Non-pigmented ciliary epithelial cell (primary cell): ENCODE data around the gene PRC1.
"Not testable (repeated sequence)": the region's sequence is repeated elsewhere in the genome, so short reads cannot be mapped to it uniquely, and the experiment has no call there.

Experiments used
- DNase-seq: peaks from one replicate; pipeline ENCODE4 v3.0.0-alpha.2; 2010; ENCODE audit warnings: low read depth

PRC1 gene

GRCh38 chr15:90933301-90933700, 61.0 kb downstream of the PRC1 start:
- no peak for DNase-seq

- DNase-seq = no peak
Measured at GRCh38 chr15:90932660-90932991, 61.7 kb downstream of the PRC1 start.

- DNase-seq = no peak
Measured at GRCh38 chr15:90931828-90932659, 62.3 kb downstream of the PRC1 start, which contains the start of gene HDDC3. Gene HDDC3 (minus strand): TSS chr15:90932549. CDS start chr15:90932540, 9 bp downstream.

- DNase-seq = no peak
Measured at GRCh38 chr15:90931575-90931827, 62.8 kb downstream of the PRC1 start.

GRCh38 chr15:90930861-90931574, 63.3 kb downstream of the PRC1 start:
- no peak for DNase-seq

GRCh38 chr15:90929246-90930019, 64.9 kb downstream of the PRC1 start:
- no peak for DNase-seq

- not testable (repeated sequence) for DNase-seq
Measured at GRCh38 chr15:90928106-90928505, 66.2 kb downstream of the PRC1 start.

- not testable (repeated sequence) for DNase-seq
Measured at GRCh38 chr15:90926766-90927165, 67.6 kb downstream of the PRC1 start.

GRCh38 chr15:90924375-90924774, 70.0 kb downstream of the PRC1 start:
- DNase-seq = no peak

GRCh38 chr15:90922712-90923322, 71.5 kb downstream of the PRC1 start:
- DNase-seq = not testable (repeated sequence)

GRCh38 chr15:90921887-90922286, 72.4 kb downstream of the PRC1 start:
- DNase-seq = no peak

- DNase-seq = no peak
Measured at GRCh38 chr15:90918835-90919234, 75.5 kb downstream of the PRC1 start.

- DNase-seq = no peak
Measured at GRCh38 chr15:90918034-90918788, 76.1 kb downstream of the PRC1 start.

- DNase-seq = no peak
Measured at GRCh38 chr15:90917569-90917968, 76.8 kb downstream of the PRC1 start.

GRCh38 chr15:90916461-90916860, 77.9 kb downstream of the PRC1 start:
- DNase-seq = no peak
